Neuronal stem cell (in vitro differentiated cells): ENCODE results near the gene IL32.

Experiments used
- DNase-seq: peaks from one replicate; pipeline ENCODE4 v3.0.0-alpha.2; 2013; ENCODE audit warnings: low spot score
- H2AFZ ChIP-seq: one replicate; pipeline ENCODE4 v1.6.1; 2013; ENCODE audit warnings: mild to moderate bottlenecking, low read length, inconsistent platforms
- H2AK5ac ChIP-seq: 2 replicates; pipeline ENCODE4 v1.6.1; 2013; ENCODE audit warnings: low read depth, mild to moderate bottlenecking, inconsistent platforms, low read length, moderate library complexity, mixed read lengths
- H2BK120ac ChIP-seq: 2 replicates; pipeline ENCODE4 v1.6.1; 2013; ENCODE audit warnings: low read depth, mild to moderate bottlenecking, inconsistent platforms, low read length, moderate library complexity, mixed read lengths
- H2BK12ac ChIP-seq: one replicate; pipeline ENCODE4 v1.6.1; 2013; ENCODE audit warnings: low read length, inconsistent platforms
- H2BK15ac ChIP-seq: 2 replicates; pipeline ENCODE4 v1.6.1; 2013; ENCODE audit warnings: mild to moderate bottlenecking, low read length, inconsistent platforms, mixed read lengths
- H2BK5ac ChIP-seq: one replicate; pipeline ENCODE4 v1.6.1; 2013; ENCODE audit warnings: inconsistent platforms, mild to moderate bottlenecking, low read length, moderate library complexity
- H3K14ac ChIP-seq: one replicate; pipeline ENCODE4 v1.6.1; 2013; ENCODE audit warnings: low read length, inconsistent platforms
- H3K18ac ChIP-seq: 2 replicates; pipeline ENCODE4 v1.6.1; 2013; ENCODE audit warnings: low read length, inconsistent platforms
- H3K23ac ChIP-seq: 2 replicates; pipeline ENCODE4 v1.6.1; 2013; ENCODE audit warnings: low read depth, mild to moderate bottlenecking, mixed read lengths, low read length, inconsistent platforms; ENCODE audit not compliant: poor library complexity
- H3K27ac ChIP-seq: replicated peaks from 3 replicates; pipeline ENCODE4 v1.5.1; 2013; ENCODE audit warnings: low read length, inconsistent platforms
- H3K27me3 ChIP-seq, 3 experiments: 2 replicates each; pipeline ENCODE4 v1.6.1; 2013; ENCODE audit warnings: low read length in 3 of 3, mild to moderate bottlenecking in 2 of 3, inconsistent platforms in 1 of 3, low read depth in 1 of 3, mixed read lengths in 1 of 3, moderate library complexity in 1 of 3; ENCODE audit not compliant: control insufficient read depth in 3 of 3, insufficient read depth in 3 of 3
- H3K36me3 ChIP-seq, 2 donors: replicated peaks in 1 of 2; 2 replicates each; pipeline ENCODE4 v1.6.1; 2013; ENCODE audit warnings: low read length in 2 of 2; ENCODE audit not compliant: control insufficient read depth in 2 of 2, insufficient read depth in 2 of 2
- H3K4ac ChIP-seq: 2 replicates; pipeline ENCODE4 v1.6.1; 2013; ENCODE audit warnings: inconsistent platforms, mild to moderate bottlenecking, low read length, moderate library complexity
- H3K4me1 ChIP-seq, 2 donors: 1 replicate in 1 of 2; 2 replicates in 1 of 2; pipeline ENCODE4 v1.6.1; 2013; ENCODE audit warnings: low read length in 2 of 2, low read depth in 1 of 2; ENCODE audit not compliant: control insufficient read depth in 2 of 2, insufficient read depth in 1 of 2
- H3K4me2 ChIP-seq: one replicate; pipeline ENCODE4 v1.6.1; 2013; ENCODE audit warnings: mild to moderate bottlenecking, low read length, inconsistent platforms; ENCODE audit not compliant: insufficient read depth, poor library complexity, severe bottlenecking
- H3K4me3 ChIP-seq, 2 donors: 2 replicates each; pipeline ENCODE4 v1.5.1; 2013; ENCODE audit warnings: low read length in 2 of 2, mild to moderate bottlenecking in 2 of 2, inconsistent platforms in 1 of 2, moderate library complexity in 1 of 2
- H3K79me1 ChIP-seq: one replicate; pipeline ENCODE4 v1.6.1; 2013; ENCODE audit warnings: low read depth, mild to moderate bottlenecking, inconsistent platforms, low read length, moderate library complexity
- H3K9ac ChIP-seq: one replicate; pipeline ENCODE4 v1.6.1; 2013; ENCODE audit warnings: mild to moderate bottlenecking, low read depth, low read length, inconsistent platforms; ENCODE audit not compliant: poor library complexity
- H3K9me3 ChIP-seq, 2 donors: replicated peaks in 1 of 2; 2 replicates each; pipeline versions ENCODE3 to v1.6.1; 2013; ENCODE audit warnings: low read length in 2 of 2, mild to moderate bottlenecking in 2 of 2, inconsistent platforms in 1 of 2, low read depth in 1 of 2, mixed read lengths in 1 of 2, moderate library complexity in 1 of 2; ENCODE audit not compliant: control insufficient read depth in 2 of 2, insufficient read depth in 1 of 2
- H4K8ac ChIP-seq: one replicate; pipeline ENCODE4 v1.6.1; 2013; ENCODE audit warnings: low read depth, mild to moderate bottlenecking, inconsistent platforms, low read length, moderate library complexity
- H4K91ac ChIP-seq: one replicate; pipeline ENCODE4 v1.6.1; 2013; ENCODE audit warnings: low read length, low read depth, mild to moderate bottlenecking, inconsistent platforms; ENCODE audit not compliant: poor library complexity
- WGBS, 2 donors: extraction: QIAGEN DNeasy Blood & Tissue Kit; methylation state at CpG; one replicate each; pipeline ENCODE4 v1.1.7; 2013; ENCODE audit warnings: missing lambda C conversion rate in 2 of 2, mixed read lengths in 1 of 2; ENCODE audit not compliant: insufficient read length in 2 of 2, insufficient replicate concordance in 1 of 2; ENCODE audit errors: extremely low coverage in 2 of 2; 5-methylcytosine and 5-hydroxymethylcytosine counted together

Gene IL32

GRCh38 chr16:3087243-3088235, 22.1 kb downstream of the IL32 start:
- H4K91ac ChIP-seq: no peak overlapping the region
- peaks cover 12 to 19% of the 10 kb centered on the region in 2 donors for H3K4me1 ChIP-seq
- H4K8ac ChIP-seq: no peak overlapping the region
- H3K36me3 ChIP-seq: no peaks in the 10 kb centered on the region
- DNase-seq: no peak
- peak overlapping the region; percentile 83 for H3K18ac ChIP-seq
- no peak overlapping the region for H3K4me2 ChIP-seq
- peak overlapping the region; percentile 50 for H3K9ac ChIP-seq
- H3K4ac ChIP-seq: no peak overlapping the region
- H3K79me1 ChIP-seq: peaks cover 1% of the 10 kb centered on the region
- no peak overlapping the region for H2BK12ac ChIP-seq
- peak overlapping the region; percentile 88 for H2AFZ ChIP-seq
- H2AK5ac ChIP-seq: peak overlapping the region; percentile 98
- H2BK5ac ChIP-seq: peak overlapping the region; percentile 66
- H3K9me3 ChIP-seq: no peaks in the 10 kb centered on the region
- H3K27me3 ChIP-seq: peaks cover 0 to 8% (median 0%) of the 10 kb centered on the region in 3 experiments
- WGBS, 2 donors: no CpG with 5 or more reads among the region's 18 CpGs
- H3K14ac ChIP-seq: no peak overlapping the region
- peak overlapping the region; percentile 21 for H2BK15ac ChIP-seq
- no peak overlapping the region for H2BK120ac ChIP-seq
- H3K27ac ChIP-seq: no peak overlapping the region
- no peak overlapping the region for H3K23ac ChIP-seq
- peak overlapping the region in 1 of 2 donors; percentile 15 for H3K4me3 ChIP-seq

DNA sequence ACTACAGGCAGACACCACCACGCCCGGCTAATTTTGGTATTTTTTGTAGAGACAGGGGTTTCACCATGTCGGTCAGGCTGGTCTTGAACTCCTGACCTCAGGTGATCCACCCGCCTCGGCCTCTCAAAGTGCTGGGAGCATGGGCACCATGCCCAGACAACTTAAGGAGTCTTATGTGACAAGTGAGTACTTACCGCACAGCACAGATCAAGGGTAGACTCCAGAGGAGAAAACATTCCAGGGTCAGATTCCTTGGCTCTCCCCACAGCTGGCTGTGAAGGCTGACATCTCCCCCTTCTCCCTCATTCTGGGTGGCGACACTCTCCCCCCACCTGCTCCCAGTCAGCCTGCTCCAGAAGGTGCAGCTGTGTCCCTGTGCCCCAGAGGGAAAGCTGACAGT, 23.0 kb downstream of the IL32 start:
- peaks cover 0 to 8% (median 0%) of the 10 kb centered on the region in 3 experiments for H3K27me3 ChIP-seq
- no peak overlapping the region for H2BK15ac ChIP-seq
- no peak overlapping the region for H4K8ac ChIP-seq
- no peak overlapping the region for H2BK5ac ChIP-seq
- no peaks in the 10 kb centered on the region for H3K9me3 ChIP-seq
- no CpG with 5 or more reads among the region's 7 CpGs for WGBS, 2 donors
- H3K4me3 ChIP-seq: no peak overlapping the region
- no peak overlapping the region for H2BK120ac ChIP-seq
- H3K36me3 ChIP-seq: no peaks in the 10 kb centered on the region
- no peak overlapping the region for H3K27ac ChIP-seq
- H3K4me1 ChIP-seq: peaks cover 14 to 19% of the 10 kb centered on the region in 2 donors
- H2AFZ ChIP-seq: no peak overlapping the region
- no peak overlapping the region for H3K9ac ChIP-seq
- peaks cover 1% of the 10 kb centered on the region for H3K79me1 ChIP-seq
- no peak overlapping the region for H3K18ac ChIP-seq
- H3K4ac ChIP-seq: no peak overlapping the region
- no peak overlapping the region for H2BK12ac ChIP-seq
- DNase-seq: no peak
- H2AK5ac ChIP-seq: no peak overlapping the region
- no peak overlapping the region for H3K14ac ChIP-seq
- H3K23ac ChIP-seq: no peak overlapping the region
- H3K4me2 ChIP-seq: no peak overlapping the region
- no peak overlapping the region for H4K91ac ChIP-seq

DNA sequence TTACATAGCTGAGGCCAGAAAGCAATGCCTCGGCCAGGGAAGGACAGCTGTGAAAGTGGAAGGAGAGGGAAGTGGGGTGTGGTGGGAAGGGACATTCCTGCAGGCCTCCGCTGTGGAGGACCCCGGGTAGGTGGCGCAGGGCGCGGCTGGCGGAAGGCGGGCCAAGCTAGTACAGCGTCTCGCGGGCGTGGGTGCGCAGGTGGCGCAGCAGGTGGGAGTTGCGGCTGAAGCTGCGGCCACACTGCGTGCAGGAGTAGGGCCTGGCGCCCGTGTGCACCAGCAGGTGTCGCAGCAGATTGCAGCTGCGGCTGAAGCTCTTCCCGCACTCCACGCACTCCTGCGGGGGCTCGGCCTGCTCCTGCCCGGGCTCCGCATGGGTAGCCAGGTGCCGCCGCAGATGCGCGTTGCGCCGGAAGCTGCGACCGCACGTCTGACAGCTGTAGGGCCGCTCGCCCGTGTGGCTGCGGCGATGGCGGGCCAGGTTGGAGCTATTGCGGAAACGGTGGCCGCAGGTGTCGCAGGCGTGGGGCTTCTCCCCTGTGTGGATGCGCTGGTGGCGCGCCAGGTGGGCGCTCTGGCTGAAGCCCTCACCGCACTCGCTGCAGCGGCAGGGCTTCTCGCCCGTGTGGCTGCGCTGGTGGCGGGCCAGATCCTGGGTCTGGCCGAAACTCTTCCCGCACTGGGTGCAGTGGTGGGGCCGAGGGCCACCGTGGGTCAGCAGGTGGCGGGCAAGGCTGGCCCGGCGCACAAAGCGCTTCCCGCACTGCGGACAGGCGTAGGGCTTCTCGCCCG, 23.7 kb downstream of the IL32 start:
- Histone ChIP-seq H2BK120ac (no peak overlapping the region), H4K91ac (peak overlapping the region; percentile 85), H3K9me3 (no peaks in the 10 kb centered on the region), H2AFZ (no peak overlapping the region), H3K4me3 (no peak overlapping the region), H3K27ac (no peak overlapping the region), H3K18ac (peak overlapping the region; percentile 38), H3K14ac (peak overlapping the region; percentile 56), H2AK5ac (no peak overlapping the region), H3K4me2 (no peak overlapping the region), H3K79me1 (peaks cover 1% of the 10 kb centered on the region), H2BK15ac (peak overlapping the region; percentile 26), H3K27me3 (peaks cover 0 to 8% (median 0%) of the 10 kb centered on the region in 3 experiments), H3K4me1 (peaks cover 14 to 19% of the 10 kb centered on the region in 2 donors), H3K4ac (no peak overlapping the region), H3K23ac (no peak overlapping the region), H2BK5ac (no peak overlapping the region), H4K8ac (peak overlapping the region; percentile 65), H3K9ac (peak overlapping the region; percentile 21), H2BK12ac (peak overlapping the region; percentile 41), H3K36me3 (no peaks in the 10 kb centered on the region)
- no CpG with 5 or more reads among the region's 71 CpGs for WGBS, 2 donors
- no peak for DNase-seq
